ENCODE results near the gene TTC28.

TTC28 gene

DNA sequence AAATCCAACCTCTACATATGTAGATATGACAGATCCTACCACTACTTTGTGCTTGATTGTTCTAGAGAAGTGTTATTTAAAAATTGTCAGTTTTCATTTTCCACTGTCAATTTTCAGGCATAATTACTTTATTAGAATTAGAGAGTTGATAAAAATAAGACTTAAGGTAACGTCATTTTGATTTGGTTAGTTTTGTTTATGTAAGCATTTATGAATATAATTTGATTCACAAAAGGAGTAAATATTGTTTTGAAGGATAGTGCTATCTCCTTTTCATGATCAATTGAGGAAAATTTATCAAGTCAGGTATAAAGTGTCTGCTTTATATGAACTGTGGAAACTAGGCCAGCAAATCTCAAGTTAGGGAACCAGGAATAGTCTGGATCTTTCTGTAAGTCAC is 718.0 kb downstream of the TTC28 start:
- in situ Hi-C loops (cut with MboI; ENCODE audit: low sequenced_read_pairs) = no loop called here

DNA sequence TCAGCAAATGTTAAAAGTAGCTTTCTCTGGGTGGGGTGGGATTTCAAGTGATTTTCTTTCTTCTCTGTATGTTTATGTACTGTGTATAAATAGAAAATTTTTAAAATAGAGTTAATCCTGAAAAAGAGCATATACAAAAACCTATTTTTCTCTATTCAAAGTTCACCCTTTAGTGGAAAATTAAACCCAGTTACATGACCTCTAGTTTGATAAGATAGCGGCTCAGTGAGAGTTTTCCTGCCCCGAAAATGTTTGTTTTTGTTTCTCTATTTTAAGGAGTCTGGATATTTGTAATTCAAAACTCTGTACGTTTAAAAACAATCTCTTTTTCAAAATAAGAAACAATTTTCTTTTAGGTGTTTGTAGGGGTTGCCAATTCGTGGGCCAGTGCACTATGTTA is 718.5 kb downstream of the TTC28 start:
- in situ Hi-C loops (cut with MboI; ENCODE audit: low sequenced_read_pairs) = no loop called here

- in situ Hi-C loops (cut with MboI; ENCODE audit: low sequenced_read_pairs) = no loop called here
Observed at GRCh38 chr22:27959335-27960090, 720.1 kb downstream of the TTC28 start.

DNA sequence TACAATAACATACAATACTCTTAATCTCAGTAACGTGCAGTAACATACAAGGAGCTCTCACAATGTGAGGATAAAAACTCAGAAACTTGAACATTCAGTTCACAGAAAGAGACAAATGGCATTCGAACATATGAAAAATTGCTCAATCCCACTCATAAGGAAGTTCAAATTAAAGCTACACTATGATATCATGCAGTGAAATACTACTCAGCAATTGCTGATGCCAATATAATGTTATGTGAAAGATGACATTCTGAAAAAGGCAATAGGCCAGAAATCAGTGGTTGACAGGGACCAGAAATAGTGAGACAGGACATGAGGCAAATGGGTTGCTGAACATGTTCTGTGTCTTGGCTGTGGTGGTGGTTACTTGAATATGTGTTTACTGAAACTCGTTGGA is 726.9 kb downstream of the TTC28 start:
- in situ Hi-C loops (cut with MboI; ENCODE audit: low sequenced_read_pairs) = no loop called here

- in situ Hi-C loops (cut with MboI; ENCODE audit: low sequenced_read_pairs) = no loop called here
Observed at GRCh38 chr22:27952091-27952490, 727.5 kb downstream of the TTC28 start.

DNA sequence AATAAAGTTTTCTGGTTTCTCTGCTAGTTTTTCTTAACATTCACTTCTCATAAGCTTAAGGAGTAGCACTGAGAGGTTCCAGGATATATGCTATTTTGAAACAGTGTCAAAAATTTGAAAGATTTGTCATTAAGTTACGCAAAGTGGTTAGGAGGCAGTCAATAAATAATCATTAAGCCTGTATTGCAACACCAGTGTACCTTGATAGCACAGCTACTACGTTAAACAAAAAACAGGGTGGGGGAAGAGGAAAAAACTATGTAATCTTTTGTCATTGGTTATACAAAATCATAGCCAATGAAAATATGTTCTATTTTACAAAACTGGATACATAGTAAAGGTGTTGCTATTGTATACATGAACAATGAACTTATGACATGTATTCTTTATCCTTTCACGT is 730.2 kb downstream of the TTC28 start:
- in situ Hi-C loops (cut with MboI; ENCODE audit: low sequenced_read_pairs) = no loop called here

- in situ Hi-C loops (cut with MboI; ENCODE audit: low sequenced_read_pairs) = no loop called here
Observed at GRCh38 chr22:27948569-27948968, 731.1 kb downstream of the TTC28 start.

DNA sequence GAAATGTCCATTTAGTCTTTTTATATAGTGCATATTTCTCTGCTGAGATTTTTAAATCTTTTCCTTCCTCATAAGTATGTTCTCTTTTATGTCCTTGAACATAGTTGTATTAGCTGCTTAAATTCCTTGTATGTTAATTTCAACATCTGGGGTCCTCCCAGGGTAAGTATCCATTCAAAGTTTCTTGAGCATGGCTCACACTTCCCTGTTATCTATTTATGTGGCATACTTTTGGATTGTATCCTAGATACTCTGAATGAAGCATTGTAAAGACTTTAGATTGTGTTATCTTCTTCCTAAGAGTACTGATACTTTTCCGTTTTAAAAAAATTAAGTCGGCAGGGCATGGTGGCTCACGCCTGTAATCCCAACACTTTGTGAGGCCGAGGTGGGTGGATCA is 732.2 kb downstream of the TTC28 start:
- in situ Hi-C loops (cut with MboI; ENCODE audit: low sequenced_read_pairs) = no loop called here

- in situ Hi-C loops (cut with MboI; ENCODE audit: low sequenced_read_pairs) = no loop called here
Observed at GRCh38 chr22:27941143-27941542, 738.5 kb downstream of the TTC28 start.

DNA sequence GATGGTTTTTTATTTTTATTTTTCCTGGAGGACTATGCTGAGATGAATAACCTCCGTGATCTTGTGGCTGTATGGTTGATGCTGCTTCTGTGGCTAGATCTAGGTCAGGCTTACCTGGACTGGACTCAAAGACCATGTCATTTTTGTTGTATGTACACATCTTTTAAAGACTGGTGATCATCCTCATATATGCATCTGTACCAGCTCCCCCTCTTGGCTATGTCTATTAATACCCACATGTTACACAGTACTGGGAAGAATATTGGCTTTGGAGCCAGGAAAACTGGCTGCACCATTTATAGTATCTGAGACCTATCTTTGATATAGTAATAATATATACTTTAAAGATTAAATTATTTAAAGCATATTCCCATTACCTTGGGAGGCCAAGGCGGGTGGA is 742.2 kb downstream of the TTC28 start:
- in situ Hi-C loops (cut with MboI; ENCODE audit: low sequenced_read_pairs) = no loop called here

DNA sequence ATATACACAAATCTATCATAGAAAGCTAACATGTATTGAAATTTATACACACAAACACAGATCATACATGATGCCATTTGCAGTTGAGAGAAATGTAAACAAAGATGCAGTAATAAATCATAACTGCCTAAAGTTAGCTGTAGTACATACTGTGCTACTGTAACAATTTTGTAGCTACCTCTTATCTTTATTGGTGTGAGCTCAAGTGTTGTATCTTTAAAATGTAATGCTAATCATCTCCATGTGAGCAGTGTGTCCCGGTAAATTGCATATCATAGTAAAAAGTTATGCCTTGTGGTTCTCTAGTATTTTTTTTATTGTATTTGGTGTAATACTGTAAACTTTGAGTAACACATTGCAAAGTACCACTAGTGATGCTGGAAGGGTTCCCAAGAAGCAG is 743.7 kb downstream of the TTC28 start:
- in situ Hi-C loops (cut with MboI; ENCODE audit: low sequenced_read_pairs) = no loop called here

- in situ Hi-C loops (cut with MboI; ENCODE audit: low sequenced_read_pairs) = no loop called here
Observed at GRCh38 chr22:27934069-27934468, 745.6 kb downstream of the TTC28 start.

GRCh38 chr22:27933186-27933983 is 746.3 kb downstream of the TTC28 start:
- in situ Hi-C loops (cut with MboI; ENCODE audit: low sequenced_read_pairs) = no loop called here

GRCh38 chr22:27930331-27931060 is 749.1 kb downstream of the TTC28 start:
- in situ Hi-C loops (cut with MboI; ENCODE audit: low sequenced_read_pairs) = no loop called here
